Measurements from ENCODE around the gene LRP2. TPM values are rescaled to one million over a fixed set of nuclear protein-coding genes. Genes with fewer than 3 reads are reported as not detected.

LRP2 gene
- total RNA-seq, 1 donor from 2014 or later, result 0.06 TPM

DNA sequence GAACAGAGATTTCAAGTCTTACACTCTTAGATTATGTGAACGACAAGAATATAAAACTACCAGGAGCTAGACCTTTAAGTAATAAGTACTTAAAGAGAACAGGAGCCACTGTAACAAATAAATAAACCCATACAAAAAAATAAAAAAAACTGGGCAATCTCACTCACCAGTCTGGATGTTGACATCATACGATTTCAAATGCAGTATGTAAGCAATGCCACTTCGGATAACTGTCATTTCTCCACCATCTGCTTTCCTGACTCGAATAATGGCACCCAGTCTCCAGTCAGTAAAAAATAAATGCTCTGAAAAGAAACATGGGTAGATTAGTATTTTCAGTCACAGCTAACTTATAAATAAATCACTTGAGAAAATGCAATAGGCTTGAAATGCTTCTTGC, 115.1 kb downstream of the LRP2 start:
- no peak for DNase-seq (ENCODE audit: extremely low read depth, low read depth, low spot score)

DNA sequence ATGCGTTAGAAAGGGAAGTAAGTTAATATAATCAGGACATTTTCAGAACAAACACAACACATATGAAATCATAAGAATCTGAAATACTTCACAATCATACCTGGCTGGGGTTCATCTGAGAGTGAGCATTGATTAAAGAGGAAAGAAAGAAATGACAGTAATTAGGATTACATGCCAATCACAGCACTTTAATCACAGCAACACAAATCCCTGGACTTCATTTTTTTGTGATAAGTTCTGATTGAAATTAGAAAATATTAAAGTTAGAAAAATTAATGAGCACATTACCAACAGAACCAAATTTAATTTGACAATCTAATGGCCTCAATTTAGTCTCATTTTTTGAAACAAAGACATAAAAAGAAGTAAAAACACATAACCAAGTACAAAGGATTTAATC, 121.9 kb downstream of the LRP2 start:
- DNase-seq (ENCODE audit: extremely low read depth, low read depth, low spot score), result no peak

DNA sequence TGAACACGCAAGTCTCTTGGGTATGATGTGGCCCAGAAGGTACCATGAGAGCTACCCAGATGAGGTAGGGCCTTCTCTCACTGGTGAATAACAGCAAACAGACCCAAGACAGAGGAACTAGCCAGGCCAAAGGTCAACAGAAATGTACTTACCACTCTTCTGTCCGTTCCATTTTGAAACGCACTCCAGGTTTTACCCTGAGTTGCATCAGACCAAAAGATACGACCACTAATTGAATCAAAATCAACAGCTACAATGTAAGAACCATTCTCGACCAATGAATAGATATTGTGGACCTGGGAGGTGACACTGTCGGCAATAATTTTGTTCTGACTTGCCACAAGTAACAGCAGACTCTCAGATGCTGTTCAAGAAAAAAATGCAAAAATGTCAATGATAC, 124.4 kb downstream of the LRP2 start:
- DNase-seq (ENCODE audit: extremely low read depth, low read depth, low spot score), result no peak

DNA sequence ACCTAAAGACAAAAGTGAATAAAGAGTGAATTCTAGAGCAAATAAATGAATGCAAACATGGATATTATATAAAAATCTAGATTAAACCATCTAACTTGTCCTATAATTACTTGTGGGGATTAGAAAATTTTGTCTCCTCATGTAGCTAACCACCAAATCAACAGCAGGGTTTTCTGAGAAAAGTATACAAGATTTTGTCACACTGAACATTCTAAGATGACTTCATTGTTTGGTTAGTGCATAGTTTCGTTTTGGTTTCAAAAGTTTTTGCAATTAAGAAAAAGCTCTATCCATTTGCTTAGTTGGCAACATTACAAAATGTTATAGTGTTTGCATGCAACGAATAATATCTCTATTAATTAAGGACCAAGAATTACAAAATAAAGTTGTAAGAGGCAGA, 125.0 kb downstream of the LRP2 start:
- DNase-seq (ENCODE audit: extremely low read depth, low read depth, low spot score), result no peak

DNA sequence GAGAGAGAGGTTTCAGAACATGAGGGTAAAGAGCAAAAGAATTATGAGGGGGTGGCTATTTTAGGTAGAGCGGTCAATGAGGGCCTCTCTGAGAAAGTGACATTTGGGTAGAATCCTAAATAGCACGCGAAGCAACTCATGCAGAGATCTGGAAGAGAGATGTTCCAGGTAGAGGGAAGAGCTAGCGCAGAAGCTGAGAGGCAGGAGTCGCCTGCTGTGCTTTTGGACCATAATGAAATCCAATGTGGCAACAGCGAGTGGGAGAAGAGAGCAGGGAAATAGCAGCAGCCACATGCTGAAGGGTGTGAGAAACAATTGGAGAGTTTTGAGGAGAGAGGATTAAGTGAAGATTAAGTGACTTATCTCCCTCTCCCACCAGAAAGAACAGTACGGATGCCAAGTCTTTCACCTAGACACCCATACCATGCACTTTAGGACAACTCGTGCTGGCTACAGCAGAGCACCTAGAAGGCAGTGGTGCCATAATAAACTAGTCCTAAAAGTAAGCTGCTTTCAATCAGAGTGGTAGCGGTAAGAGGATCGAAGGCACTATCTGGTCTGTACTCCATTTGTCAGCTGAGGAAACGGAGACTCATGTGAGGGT, 129.7 kb downstream of the LRP2 start:
- no peak for DNase-seq (ENCODE audit: extremely low read depth, low read depth, low spot score)

DNA sequence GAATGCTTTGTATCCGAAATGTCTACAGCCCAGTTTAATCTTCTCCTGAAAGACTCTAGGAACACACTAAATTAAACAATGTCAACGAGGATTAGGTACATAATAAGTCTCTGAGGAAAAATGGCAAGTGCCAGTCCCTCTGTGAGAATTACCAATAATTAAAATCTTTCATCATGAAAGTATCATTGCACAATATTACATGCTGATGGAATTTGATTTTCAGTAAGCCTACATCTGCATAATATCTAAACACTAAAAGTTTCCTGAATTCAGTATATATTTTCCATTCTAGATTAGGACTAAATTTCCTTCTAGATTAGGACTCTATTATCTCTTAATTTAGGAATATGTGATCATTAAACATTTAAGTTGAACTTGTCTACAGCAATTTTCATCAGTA, 132.1 kb downstream of the LRP2 start:
- no peak for DNase-seq (ENCODE audit: extremely low read depth, low read depth, low spot score)

DNA sequence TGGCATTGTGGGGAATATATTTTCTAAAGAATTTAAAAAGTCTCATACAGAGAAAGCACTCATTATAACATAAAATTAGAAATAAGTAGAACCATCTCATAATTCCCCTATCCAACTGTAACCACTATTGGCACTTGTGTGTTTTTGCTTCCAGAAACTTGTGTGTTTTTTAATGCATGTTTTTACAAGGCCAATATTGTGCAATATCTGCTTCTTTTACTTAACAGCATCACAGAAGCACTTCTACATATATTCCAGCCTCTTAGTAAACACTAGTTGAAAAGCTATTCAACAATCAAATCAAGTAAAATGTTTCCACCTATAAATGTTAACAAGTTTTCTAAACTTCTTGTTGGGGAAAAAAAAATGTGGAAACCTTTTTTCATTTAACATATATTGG, 132.7 kb downstream of the LRP2 start:
- no peak for DNase-seq (ENCODE audit: extremely low read depth, low read depth, low spot score)

DNA sequence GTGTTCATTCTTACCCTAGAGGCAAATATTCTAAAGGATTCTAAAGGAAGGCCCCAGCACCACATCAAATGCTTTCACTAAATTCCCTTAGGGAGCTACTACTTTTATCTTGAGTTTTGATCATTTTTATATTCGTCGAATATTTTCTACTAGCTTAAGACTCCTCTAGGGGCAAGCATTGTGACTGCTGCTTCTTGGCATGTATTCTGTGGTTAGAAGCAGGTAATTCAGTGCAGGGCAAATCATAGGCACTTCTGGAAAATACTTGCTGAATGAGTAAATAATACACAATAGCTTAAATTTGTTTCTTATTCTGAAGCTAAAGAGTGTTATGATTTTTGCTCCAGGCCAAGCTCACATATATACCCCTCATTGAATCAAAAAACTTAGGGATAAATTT, 136.4 kb downstream of the LRP2 start:
- DNase-seq (ENCODE audit: extremely low read depth, low read depth, low spot score), result no peak

DNA sequence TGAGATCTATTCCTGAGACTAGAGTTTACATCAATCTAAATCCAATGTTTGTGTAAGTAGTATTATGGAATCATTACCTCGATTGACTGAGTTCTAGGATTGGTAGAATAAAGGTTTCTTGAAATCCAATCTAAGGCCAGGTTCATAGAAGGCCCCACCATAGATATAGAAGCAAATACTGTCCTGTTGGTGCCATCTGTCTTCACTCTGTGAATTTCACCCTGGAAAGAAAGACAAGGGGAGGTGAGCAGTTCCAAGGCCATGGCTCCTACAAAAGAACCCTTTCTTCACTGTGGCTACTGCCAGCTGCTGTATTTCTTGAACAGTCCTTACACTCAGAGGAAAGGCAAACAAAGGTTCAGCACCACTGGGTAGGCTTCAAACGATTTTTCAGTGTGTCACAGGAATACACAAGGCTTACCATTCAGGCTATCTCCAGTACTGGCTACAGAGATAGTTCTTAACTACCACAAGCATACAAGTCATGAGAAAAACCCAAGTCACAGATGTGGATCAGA, 137.0 kb downstream of the LRP2 start:
- no peak for DNase-seq (ENCODE audit: extremely low read depth, low read depth, low spot score)

DNA sequence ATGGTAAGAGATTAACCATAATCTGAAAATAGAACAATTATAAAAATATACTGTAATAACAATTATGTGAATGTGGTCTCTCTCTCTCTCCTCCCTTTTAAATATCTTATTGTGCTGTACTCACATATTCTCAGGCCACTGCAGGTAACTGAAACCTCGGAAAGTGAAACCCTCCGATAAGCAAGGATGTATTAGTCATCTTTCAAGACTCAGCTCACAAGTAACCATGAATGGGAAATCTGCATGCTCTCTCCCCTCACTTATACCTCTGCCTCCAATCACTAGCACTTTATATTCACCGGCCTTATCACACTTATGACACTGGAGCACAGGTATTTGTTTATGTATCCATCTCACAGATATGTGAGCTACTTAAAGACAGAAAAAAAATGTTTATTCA, 139.7 kb downstream of the LRP2 start:
- DNase-seq (ENCODE audit: extremely low read depth, low read depth, low spot score), result no peak

DNA sequence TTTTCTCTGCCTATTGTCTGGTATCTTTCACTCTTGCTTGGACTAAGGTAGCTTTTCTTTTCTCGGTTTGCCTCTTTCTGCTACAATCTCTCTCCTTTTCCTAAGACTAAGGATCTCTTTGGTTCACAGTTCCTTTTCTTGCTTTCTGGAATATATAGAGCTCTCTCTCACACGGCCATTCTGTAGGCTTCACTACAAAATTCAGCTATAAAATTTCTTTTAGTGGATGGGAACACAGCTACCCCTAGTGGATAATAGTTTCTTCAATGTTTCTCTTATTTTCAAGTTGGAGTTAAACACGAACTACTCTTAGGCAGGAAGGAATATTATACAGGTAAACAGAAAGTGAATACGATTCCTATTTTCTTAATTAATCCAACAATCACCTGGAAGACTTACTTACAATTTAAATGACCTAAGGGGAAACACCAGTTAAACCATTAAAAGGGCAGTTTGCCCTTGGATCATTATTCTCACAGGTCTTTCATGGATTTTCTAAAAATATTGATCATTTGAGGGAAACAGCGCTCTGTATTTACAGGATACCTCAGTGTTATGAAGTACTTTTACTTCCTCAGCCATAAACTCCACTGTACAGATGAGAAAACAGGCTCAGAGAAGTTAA, 140.5 kb downstream of the LRP2 start:
- DNase-seq (ENCODE audit: extremely low read depth, low read depth, low spot score), result peak; percentile 16

DNA sequence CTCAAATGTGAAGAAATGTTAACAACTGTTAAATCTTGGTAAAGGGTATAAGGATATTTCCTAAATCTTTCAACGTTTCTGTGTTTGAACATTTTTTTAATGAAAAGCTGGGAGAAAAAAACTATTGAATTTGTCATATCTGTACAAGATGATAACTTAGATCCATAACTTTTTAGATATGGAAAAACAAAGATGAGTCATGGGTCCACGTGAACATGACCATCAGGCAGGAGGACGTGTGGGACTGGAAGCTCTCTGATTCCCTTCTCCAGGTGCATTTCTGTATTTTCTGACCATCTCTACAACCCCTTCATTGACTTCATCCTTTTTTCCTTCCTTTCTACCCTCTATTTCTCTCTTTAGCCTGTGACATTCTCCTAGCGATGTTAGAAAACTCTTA, 151.4 kb downstream of the LRP2 start:
- DNase-seq (ENCODE audit: extremely low read depth, low read depth, low spot score), result no peak

DNA sequence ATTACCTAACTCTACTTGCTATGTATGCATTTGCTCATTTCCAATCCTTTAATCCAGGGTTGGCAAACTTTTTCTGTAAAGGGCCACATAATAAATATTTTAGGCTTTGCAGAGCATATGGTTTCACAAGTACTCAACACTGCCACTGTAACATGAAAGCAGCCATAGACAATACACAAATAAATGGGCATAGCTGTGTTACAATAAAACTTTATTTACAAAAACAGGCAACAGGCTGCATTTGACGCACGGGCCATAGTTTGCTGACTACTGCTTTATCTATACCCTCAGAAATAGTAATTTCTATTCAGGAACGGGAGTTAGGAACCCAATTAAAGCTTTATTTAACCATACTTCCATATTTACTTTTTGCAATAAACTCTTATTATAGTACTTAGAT, 154.3 kb downstream of the LRP2 start:
- no peak for DNase-seq (ENCODE audit: extremely low read depth, low read depth, low spot score)

DNA sequence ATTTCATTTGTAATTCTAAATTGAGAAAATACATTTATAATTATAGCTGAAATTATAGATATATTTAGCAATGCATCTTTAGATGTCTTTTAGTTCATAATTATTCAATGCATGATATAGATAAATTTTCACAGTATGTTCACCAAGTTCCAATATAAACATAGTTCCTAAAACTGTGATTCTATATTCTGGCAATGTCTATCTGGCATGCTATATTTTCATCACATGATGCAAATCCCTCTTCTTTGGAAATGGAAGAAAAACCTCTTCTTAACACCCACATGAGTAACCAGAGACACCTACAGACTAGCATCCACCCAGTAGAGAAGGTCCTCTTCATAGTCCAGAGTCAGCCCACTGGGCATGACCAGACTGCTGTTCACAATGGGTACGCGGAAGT, 157.2 kb downstream of the LRP2 start:
- DNase-seq (ENCODE audit: extremely low read depth, low read depth, low spot score), result no peak

DNA sequence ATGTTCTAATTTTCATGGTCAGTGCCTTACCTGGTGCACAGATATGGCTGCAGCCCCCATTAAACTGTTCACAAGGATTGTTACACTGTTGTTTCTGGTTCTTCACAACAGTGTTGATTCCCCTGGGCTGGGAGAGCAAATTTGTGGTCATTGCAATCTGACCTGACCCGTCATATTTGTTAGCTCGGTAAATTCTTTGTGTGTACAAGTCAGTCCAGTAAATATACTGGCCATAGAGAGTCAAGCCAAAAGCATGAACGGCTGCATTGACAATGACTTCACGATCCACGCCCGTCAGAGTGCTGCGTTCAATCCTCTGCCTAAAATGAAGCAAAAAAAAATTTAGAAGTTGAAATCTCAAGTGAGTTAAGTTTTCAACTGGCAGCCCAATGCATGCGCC, 158.4 kb downstream of the LRP2 start:
- no peak for DNase-seq (ENCODE audit: extremely low read depth, low read depth, low spot score)

DNA sequence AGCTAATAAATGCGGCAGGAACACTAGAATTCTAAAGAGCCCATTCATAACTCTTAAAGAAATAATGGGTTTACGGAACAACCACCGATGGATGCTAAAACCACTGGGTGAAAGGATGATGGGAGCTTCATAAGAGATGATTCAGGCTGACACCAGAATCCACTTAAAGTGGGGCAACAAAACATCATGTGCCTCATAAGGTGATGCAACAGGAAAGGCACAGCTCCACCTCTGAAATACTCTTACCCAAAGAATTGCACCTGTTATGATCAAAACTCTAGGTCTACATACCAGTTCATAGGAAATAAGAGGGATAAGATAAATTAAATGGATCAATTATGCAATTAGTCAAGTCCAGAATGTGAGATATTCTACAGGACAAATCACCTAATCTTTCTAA, 161.6 kb downstream of the LRP2 start:
- DNase-seq (ENCODE audit: extremely low read depth, low read depth, low spot score), result no peak

DNA sequence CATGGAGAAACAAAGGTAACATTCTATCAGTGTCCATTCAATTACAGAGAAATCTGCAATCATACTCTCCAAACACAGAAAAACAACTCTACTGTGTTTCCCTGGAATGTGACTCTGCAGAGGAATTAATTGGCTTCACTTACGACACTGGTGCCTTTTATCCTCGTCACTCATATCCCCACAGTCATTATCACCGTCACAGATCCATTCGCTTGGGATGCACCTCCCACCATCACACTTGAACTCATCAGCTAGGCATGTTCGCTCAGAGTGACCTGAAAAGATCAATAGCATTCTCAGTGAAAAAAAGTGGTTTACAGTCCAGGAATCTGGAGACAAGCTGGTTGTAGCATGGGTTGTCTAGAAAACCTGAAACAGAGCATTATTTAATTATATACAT, 168.7 kb downstream of the LRP2 start:
- DNase-seq (ENCODE audit: extremely low read depth, low read depth, low spot score), result no peak

DNA sequence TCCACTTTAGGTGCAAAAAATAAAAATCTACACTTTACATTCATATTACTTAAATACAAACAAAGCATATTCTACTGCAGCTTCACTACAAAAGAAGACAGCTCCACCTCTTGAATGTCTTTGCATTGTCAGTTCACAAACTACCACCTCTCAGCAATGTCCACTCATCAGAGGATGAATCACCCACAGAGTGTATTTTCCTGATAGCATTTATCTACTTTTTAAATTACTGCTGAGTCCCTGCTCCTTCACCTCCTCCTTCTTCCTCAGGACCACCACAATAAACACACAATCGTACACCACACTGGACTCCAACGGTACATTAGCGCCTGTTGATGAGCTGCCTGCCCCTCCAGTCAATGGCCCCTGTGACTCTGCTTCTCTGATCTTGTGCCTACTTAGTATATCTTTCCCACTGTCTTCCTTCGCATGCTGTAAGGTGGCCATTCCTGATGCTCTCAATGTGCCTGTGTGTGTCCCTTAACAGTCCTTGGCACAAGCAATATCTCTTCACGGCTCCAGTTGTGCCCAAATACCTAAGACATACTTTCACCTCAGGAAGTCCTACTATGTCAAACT, 172.0 kb downstream of the LRP2 start:
- DNase-seq (ENCODE audit: extremely low read depth, low read depth, low spot score), result no peak

DNA sequence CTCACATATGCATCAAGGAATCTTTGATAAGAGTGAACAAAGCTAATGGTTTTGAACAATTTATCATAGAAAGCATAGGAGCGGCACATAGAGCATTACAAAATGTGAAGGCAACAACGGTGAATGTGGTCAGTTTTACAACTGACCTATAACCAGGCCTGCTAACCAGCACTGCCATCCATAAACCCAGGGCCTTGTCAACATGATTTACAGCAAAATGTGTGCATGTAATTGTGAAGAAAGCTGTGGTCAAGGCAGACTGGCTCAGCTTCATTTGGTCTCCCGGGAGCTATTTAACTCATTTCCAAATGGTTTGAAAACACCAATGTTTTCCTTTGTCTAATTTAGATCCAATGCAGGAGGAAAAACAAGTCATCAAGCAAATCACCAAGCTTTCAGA, 173.2 kb downstream of the LRP2 start:
- no peak for DNase-seq (ENCODE audit: extremely low read depth, low read depth, low spot score)

DNA sequence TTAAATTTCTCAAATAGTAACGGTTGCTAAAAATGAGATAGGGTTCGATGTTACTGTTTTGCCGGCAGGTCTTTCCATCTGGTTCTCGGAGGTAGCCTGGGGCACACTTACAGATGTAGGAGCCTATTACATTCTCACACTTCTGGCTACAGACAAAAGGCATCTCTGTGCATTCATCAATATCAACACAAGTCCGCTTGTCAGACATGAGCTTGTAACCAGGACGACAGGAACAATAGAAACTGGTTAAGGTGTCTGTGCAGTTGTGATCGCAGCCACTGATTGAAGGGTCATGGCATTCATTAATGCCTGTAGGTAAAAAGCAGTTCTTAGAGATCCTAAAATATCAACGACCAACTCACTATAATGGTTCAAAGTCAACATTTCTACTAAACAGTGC, 176.6 kb downstream of the LRP2 start:
- DNase-seq (ENCODE audit: extremely low read depth, low read depth, low spot score), result no peak

DNA sequence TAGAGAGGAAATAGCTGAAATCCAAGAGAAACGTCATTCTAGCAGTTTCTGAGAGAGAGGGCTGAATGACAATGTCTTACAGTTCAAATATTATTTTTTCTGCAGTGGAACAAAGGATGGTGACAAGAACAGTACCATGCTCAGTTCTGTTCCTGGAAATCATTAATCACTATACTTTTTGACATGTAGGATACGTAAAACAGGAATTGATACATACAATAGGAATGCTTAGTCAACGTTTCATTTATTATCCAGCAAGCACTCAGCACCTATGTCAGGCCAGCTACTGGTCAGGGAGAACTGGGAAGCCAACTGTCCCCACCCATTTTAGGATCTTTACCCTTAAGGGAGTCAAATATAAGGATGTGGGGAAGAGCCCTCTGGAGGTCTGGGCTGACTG, 178.3 kb downstream of the LRP2 start:
- peak; percentile 27 for DNase-seq (ENCODE audit: extremely low read depth, low read depth, low spot score)

DNA sequence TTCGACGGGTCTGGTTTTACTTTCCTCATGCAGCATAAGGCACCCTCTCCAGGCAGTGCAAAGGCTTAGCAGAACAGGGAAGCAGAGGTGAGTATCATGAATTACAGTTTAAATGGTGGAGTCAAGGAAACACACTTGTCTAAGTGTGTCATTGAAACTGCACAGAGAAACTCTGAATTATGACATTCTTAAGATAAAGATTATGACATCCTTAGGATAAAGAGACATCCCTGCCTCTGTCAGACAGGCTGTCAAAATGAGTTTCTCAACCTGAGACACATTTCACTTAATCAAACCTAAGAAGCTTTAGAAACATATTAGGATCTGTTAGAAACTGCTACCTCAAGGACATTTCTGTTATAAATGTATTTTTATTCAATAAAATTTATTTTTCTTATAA, 179.8 kb downstream of the LRP2 start:
- no peak for DNase-seq (ENCODE audit: extremely low read depth, low read depth, low spot score)

All from glomerular endothelial cell (primary cell).